ENCODE data around the gene PHACTR3. TPM values are rescaled to one million over a fixed set of nuclear protein-coding genes. Genes with fewer than 3 reads are reported as not detected.
A peak's percentile ranks its signal among the peaks of the same experiment; 100 is the strongest.

PHACTR3 gene
- total and polyA plus RNA-seq, 2 of the 8 experiments (the other 6 are each of a cell fraction or from before 2014, with no cell fraction given): 0.05 to 0.13 TPM

- Histone ChIP-seq H2BK5ac (ENCODE audit: low read depth, low read length) (no peak overlapping the region), H2BK15ac (ENCODE audit: low read length) (no peak overlapping the region), H3K4me3 (ENCODE audit: extremely low read depth in 1 of 4, insufficient read depth in 2 of 4, low read depth in 3 of 4, low read length in 4 of 4) (no peak overlapping the region), H3K4ac (replicated peaks; ENCODE audit: insufficient read length, low read depth, low read length) (no peak overlapping the region), H2BK12ac (ENCODE audit: low read depth, low read length) (no peak overlapping the region), H3K23me2 (ENCODE audit: low read depth, low read length) (peaks cover 2% of the 10 kb centered on the region; the same call in 1 of the 2 replicates), H3K79me1 (ENCODE audit: low read depth, low read length) (no peaks in the 10 kb centered on the region), H2AFZ (ENCODE audit: low read length) (no peak overlapping the region), H3K27ac (ENCODE audit: low read depth, low read length) (no peak overlapping the region), H2BK120ac (replicated peaks; ENCODE audit: low read depth, low read length) (no peak overlapping the region), H3K79me2 (ENCODE audit: control insufficient read depth in 1 of 2, insufficient read depth in 2 of 2, low read length in 2 of 2) (no peaks in the 10 kb centered on the region), H3K23ac (ENCODE audit: insufficient read length) (no peak overlapping the region), H3K18ac (ENCODE audit: extremely low read depth, low read length) (no peak overlapping the region), H2BK20ac (ENCODE audit: low read length) (no peak overlapping the region), H3K4me2 (ENCODE audit: insufficient read depth in 1 of 2, low read depth in 2 of 2, low read length in 2 of 2) (no peak overlapping the region), H4K91ac (replicated peaks; ENCODE audit: insufficient read length, low read length) (no peak overlapping the region), H3K27me3 (replicated peaks in 1 of 4; ENCODE audit: control insufficient read depth in 3 of 4, extremely low read depth in 1 of 4, insufficient read depth in 3 of 4, low read length in 3 of 4) (peaks cover 0 to 5% (median 0%) of the 10 kb centered on the region in 4 experiments; a peak in 1 of 7 replicates), H3K36me3 (ENCODE audit: control insufficient read depth in 2 of 4, insufficient read depth in 4 of 4, low read length in 3 of 4) (peaks cover 0 to 2% (median 0%) of the 10 kb centered on the region in 4 experiments; a peak in 1 of 8 replicates), H4K8ac (ENCODE audit: extremely low read depth, insufficient read depth, low read length) (peak overlapping the region; percentile 35; the same call in 1 of the 2 replicates), H4K5ac (ENCODE audit: insufficient read length, low read depth, low read length) (no peak overlapping the region), H2AK5ac (ENCODE audit: low read depth, low read length) (no peak overlapping the region), H4K20me1 (replicated peaks in 1 of 2; ENCODE audit: control insufficient read depth in 1 of 2, insufficient read depth in 2 of 2, low read length in 2 of 2) (no peaks in the 10 kb centered on the region), H3K9ac (replicated peaks in 1 of 4; ENCODE audit: extremely low read depth in 1 of 4, low read depth in 3 of 4, low read length in 3 of 4) (no peak overlapping the region), H3K14ac (ENCODE audit: insufficient read length) (no peak overlapping the region), H3K9me3 (ENCODE audit: insufficient read depth in 2 of 2, low read depth in 1 of 2, low read length in 1 of 2) (peaks cover 84 to 100% of the 10 kb centered on the region in 2 experiments), H3K4me1 (replicated peaks in 1 of 4; ENCODE audit: control insufficient read depth in 3 of 4, insufficient read depth in 4 of 4, low read length in 3 of 4) (no peaks in the 10 kb centered on the region; a peak in 1 of 7 replicates), H3K56ac (replicated peaks; ENCODE audit: insufficient read length, low read depth, low read length) (no peak overlapping the region)
- ChIA-PET POLR2A (ENCODE audit: partially characterized antibody) (no interaction called here), CTCF (ENCODE audit: partially characterized antibody) (no interaction called here)
- TF ChIP-seq TCF12 (IDR thresholded peaks at IDR 0.05; ENCODE audit: low read depth, low read length): no peak
- no peak for TF ChIP-seq EP300 (IDR thresholded peaks at IDR 0.05; ENCODE audit: borderline replicate concordance in 1 of 2, low read depth in 2 of 2, low read length in 2 of 2)
- no peak for TF ChIP-seq ZNF274 (IDR thresholded peaks at IDR 0.05; ENCODE audit: borderline replicate concordance, extremely low read depth, low read length)
- FAIRE-seq (no peak), DNase-seq (ENCODE audit: low read depth in 1 of 2, low spot score in 2 of 2) (peak in 1 of 2 experiments; percentile 39)
- 85% methylated on average over 2 of the region's 3 CpGs; no CpG with 5 or more reads in 1 of the 2 experiments for WGBS, 2 experiments (ENCODE audit: extremely low coverage in 1 of 2, insufficient coverage in 1 of 2, insufficient read length in 1 of 2, insufficient replicate concordance in 2 of 2, low coverage in 1 of 2, low lambda C conversion rate in 2 of 2, missing lambda C conversion rate in 1 of 2)
Observed at GRCh38 chr20:59831916-59832270, 227.6 kb downstream of the PHACTR3 start.
